GM21723 (cell line): ENCODE results near the gene AARS2.

Experiments used
- ATAC-seq: cut with Tn5 transposase; IDR thresholded peaks from one replicate; pipeline ENCODE4 v1.9.1; 2021; ENCODE audit warnings: mild to moderate bottlenecking, moderate library complexity; ENCODE audit not compliant: unreplicated experiment

AARS2 gene

GRCh38 chr6:44251576-44252524, 61.3 kb downstream of the AARS2 start:
- ATAC-seq, result no peak

GRCh38 chr6:44250718-44251123, 62.4 kb downstream of the AARS2 start:
- ATAC-seq, result no peak

- no peak for ATAC-seq
Measured at GRCh38 chr6:44250067-44250717, 63.0 kb downstream of the AARS2 start.
